Esophagus squamous epithelium (tissue), 5 donors: ENCODE measurements around the gene VAMP3. TPM values are rescaled to one million over a fixed set of nuclear protein-coding genes. Genes with fewer than 3 reads are reported as not detected.
A peak's percentile ranks its signal among the peaks of the same experiment; 100 is the strongest.

Source experiments
- DNase-seq: peaks from one replicate; lab custom pipeline; 2025; lab: John Stamatoyannopoulos, UW
- H3K27ac ChIP-seq, 4 donors: fragments of 200-600 bp; sonication (generic); one replicate each; pipeline ENCODE4 v1.5.1; 2016 to 2019; ENCODE audit warnings: mild to moderate bottlenecking in 1 of 4
- H3K27me3 ChIP-seq, 4 donors: fragments of 200-600 bp; sonication (generic); 1 replicate in 3 of 4; 2 replicates in 1 of 4; pipeline versions ENCODE4 v1.5.1 to v1.6.0; 2017 to 2021; ENCODE audit warnings: antibody characterized with exemption in 1 of 4
- H3K36me3 ChIP-seq, 3 donors: fragments of 200-600 bp; sonication (generic); one replicate each; pipeline ENCODE4 v1.5.1; 2016 to 2019
- H3K4me1 ChIP-seq, 3 donors: fragments of 200-600 bp; sonication (generic); one replicate each; pipeline ENCODE4 v1.5.1; 2017 to 2019
- H3K4me3 ChIP-seq, 4 donors: fragments of 200-600 bp; sonication (generic); 1 replicate in 3 of 4; 2 replicates in 1 of 4; pipeline ENCODE4 v1.5.1; 2016 to 2019; ENCODE audit warnings: mild to moderate bottlenecking in 2 of 4, moderate library complexity in 1 of 4
- H3K9me3 ChIP-seq, 3 donors: fragments of 200-600 bp; sonication (generic); one replicate each; pipeline ENCODE4 v1.5.1; 2016 to 2019
- CTCF ChIP-seq, 6 experiments: fragments of 450-650 bp in 4 of 6; fragments of 200-600 bp in 2 of 6; sonication (generic) in 2 of 6; IDR thresholded peaks; one replicate each; pipeline ENCODE4 v1.5.1; 2016 to 2019; ENCODE audit warnings: antibody characterized with exemption in 6 of 6, mild to moderate bottlenecking in 4 of 6, moderate library complexity in 4 of 6
- POLR2A ChIP-seq, 4 donors: fragments of 450-650 bp; IDR thresholded peaks; one replicate each; pipeline ENCODE4 v1.6.1; 2017; ENCODE audit warnings: antibody characterized with exemption in 4 of 4, mild to moderate bottlenecking in 4 of 4, moderate library complexity in 3 of 4
- WGBS, 2 donors: methylation state at CpG; one replicate each; pipeline ENCODE4 v1.1.5; 2018; 5-methylcytosine and 5-hydroxymethylcytosine counted together
- intact Hi-C: fragments of 100-400 bp; cut with DNase I; formaldehyde crosslinking; loops from one replicate; pipeline ENCODE4 v1.15.0; 2022
- total RNA-seq, 4 donors: library from RNA; depleted of rRNA; stranded (reverse); fragments of >200 nt; gene quantifications; one replicate each; pipeline ENCODE4 v1.1.0, GENCODE V29; 2016
- donor health status: DM: yes; HTN: yes; CAD: no.

VAMP3 gene
- total RNA-seq, 4 donors from 2014 or later: 55.8 to 94.6 (median 75.4) TPM

GRCh38 chr1:7826363-7826762 lies 55.3 kb downstream of the VAMP3 start:
- 69 to 74% methylated on average over 7 of the region's 7 CpGs for WGBS, 2 donors
- H3K36me3 ChIP-seq: peaks cover 0 to 98% (median 15%) of the 10 kb centered on the region in 3 donors
- TF ChIP-seq CTCF (IDR thresholded peaks at IDR 0.05): no peak
- no peak for TF ChIP-seq POLR2A (IDR thresholded peaks at IDR 0.05)
- H3K9me3 ChIP-seq: no peaks in the 10 kb centered on the region
- no peak overlapping the region for H3K27ac ChIP-seq
- H3K4me3 ChIP-seq: no peak overlapping the region
- no peaks in the 10 kb centered on the region for H3K4me1 ChIP-seq
- H3K27me3 ChIP-seq: no peaks in the 10 kb centered on the region
- intact Hi-C loops: no loop called here
- DNase-seq: no peak

GRCh38 chr1:7827126-7827955 lies 56.2 kb downstream of the VAMP3 start:
- H3K4me1 ChIP-seq: no peaks in the 10 kb centered on the region
- no peak for TF ChIP-seq POLR2A (IDR thresholded peaks at IDR 0.05)
- no peak for TF ChIP-seq CTCF (IDR thresholded peaks at IDR 0.05)
- H3K27me3 ChIP-seq: no peaks in the 10 kb centered on the region
- peak overlapping the region in 3 of 4 donors; percentile 15 to 46 (median 24) for H3K4me3 ChIP-seq
- H3K27ac ChIP-seq: peak overlapping the region in 1 of 4 donors; percentile 5
- peaks cover 0 to 98% (median 15%) of the 10 kb centered on the region in 3 donors for H3K36me3 ChIP-seq
- no peak for DNase-seq
- intact Hi-C loops: no loop called here
- WGBS, 2 donors: 80 to 89% methylated on average over 34 to 38 of the region's 39 CpGs
- H3K9me3 ChIP-seq: no peaks in the 10 kb centered on the region

Other genes starting within 250 kb of the VAMP3 start
- 10 to 100 TPM in 2 of 4 donors, 1 to 10 TPM in 2; 6.7 to 21.0 (median 8.9) TPM for gene PER3, start 13.0 kb downstream of the VAMP3 start, total RNA-seq
- not detected for gene UTS2, start 81.8 kb downstream of the VAMP3 start, total RNA-seq
- gene TNFRSF9, start 169.5 kb downstream of the VAMP3 start, total RNA-seq: under 1 TPM in 2 of 4 donors, not detected in 2; 0.15 to 0.19 TPM
- 100 to 1,000 TPM in 3 of 4 donors, 10 to 100 TPM in 1; 93.9 to 156 (median 129) TPM for gene PARK7, start 190.4 kb downstream of the VAMP3 start, total RNA-seq